B cell (primary cell): ENCODE data around the gene NDRG3. TPM values are rescaled to one million over a fixed set of nuclear protein-coding genes. Genes with fewer than 3 reads are reported as not detected.

Source experiments
- ATAC-seq: fragments of 200-7000 bp; cut with Tn5 transposase; one replicate; pipeline ENCODE4 v1.10.0; 2021; ENCODE audit warnings: low read depth, mild to moderate bottlenecking, moderate number of reproducible peaks, moderate library complexity
- CTCF ChIA-PET: fragments of 350-600 bp; sonication (Branson Sonifier 250); formaldehyde crosslinking; loops from one replicate; lab custom pipeline; 2021; ENCODE audit warnings: antibody characterized with exemption, inconsistent platforms; lab: Charles Lee
- POLR2A ChIA-PET: fragments of 350-600 bp; sonication (Branson Sonifier 250); formaldehyde crosslinking; loops from one replicate; lab custom pipeline; 2021; ENCODE audit warnings: antibody characterized with exemption; lab: Charles Lee
- DNase-seq: peaks from one replicate; pipeline ENCODE4 v3.0.0; 2013
- H2AFZ ChIP-seq: 2 replicates; pipeline ENCODE4 v1.6.1; 2012; ENCODE audit warnings: mild to moderate bottlenecking, low read depth, low read length; ENCODE audit not compliant: insufficient read depth, poor library complexity, severe bottlenecking
- H3K27ac ChIP-seq, 2 donors: 1 replicate in 1 of 2; 2 replicates in 1 of 2; pipeline ENCODE4 v1.5.1; 2012 to 2013; ENCODE audit warnings: low read length in 2 of 2, mild to moderate bottlenecking in 2 of 2, moderate library complexity in 1 of 2
- H3K27me3 ChIP-seq, 4 experiments: fragments of 200-600 bp in 1 of 4; sonication (generic) in 1 of 4; replicated peaks in 1 of 4; 1 replicate in 2 of 4; 2 replicates in 2 of 4; pipeline versions ENCODE4 v1.6.1 to v1.7.0; 2013 to 2016; ENCODE audit warnings: low read length in 3 of 4, mild to moderate bottlenecking in 2 of 4, mixed read lengths in 1 of 4, moderate library complexity in 1 of 4; ENCODE audit not compliant: insufficient read depth in 4 of 4, control insufficient read depth in 3 of 4; ENCODE audit errors: control extremely low read depth in 1 of 4
- H3K36me3 ChIP-seq, 2 experiments: replicated peaks in 1 of 2; 1 replicate in 1 of 2; 2 replicates in 1 of 2; pipeline versions ENCODE4 v1.6.1 to v1.7.1; 2013; ENCODE audit warnings: low read length in 1 of 2; ENCODE audit not compliant: insufficient read depth in 2 of 2, control insufficient read depth in 1 of 2; ENCODE audit errors: control extremely low read depth in 1 of 2, extremely low read depth in 1 of 2
- H3K4me1 ChIP-seq, 2 donors: fragments of 200-600 bp in 1 of 2; sonication (generic) in 1 of 2; 1 replicate in 1 of 2; 2 replicates in 1 of 2; pipeline versions ENCODE4 v1.5.1 to v1.6.1; 2013 to 2017; ENCODE audit warnings: low read length in 2 of 2; ENCODE audit not compliant: control insufficient read depth in 2 of 2, insufficient read depth in 2 of 2
- H3K4me2 ChIP-seq: replicated peaks from 2 replicates; pipeline ENCODE3; 2012; ENCODE audit warnings: mild to moderate bottlenecking, low read depth, low read length; ENCODE audit not compliant: poor library complexity, severe bottlenecking
- H3K4me3 ChIP-seq, 5 experiments: fragments of 200-600 bp in 1 of 5; sonication (generic) in 1 of 5; 1 replicate in 3 of 5; 2 replicates in 2 of 5; pipeline versions ENCODE4 v1.5.1 to v1.7.0; 2011 to 2016; ENCODE audit warnings: low read length in 4 of 5, mild to moderate bottlenecking in 4 of 5, low read depth in 2 of 5, control low read depth in 1 of 5, moderate library complexity in 1 of 5; ENCODE audit not compliant: insufficient read depth in 1 of 5; ENCODE audit errors: control extremely low read depth in 1 of 5, extremely low read depth in 1 of 5
- H3K79me2 ChIP-seq: fragments of 200-600 bp; sonication (generic); one replicate; pipeline ENCODE4 v1.6.0; 2016; ENCODE audit warnings: low read length; ENCODE audit not compliant: control insufficient read depth, insufficient read depth
- H3K9ac ChIP-seq: fragments of 200-600 bp; sonication (generic); 2 replicates; pipeline ENCODE4 v1.6.1; 2017; ENCODE audit warnings: mild to moderate bottlenecking, low read length, moderate library complexity
- H3K9me3 ChIP-seq, 3 donors: one replicate each; pipeline versions ENCODE4 v1.6.1 to v1.7.1; 2013; ENCODE audit warnings: low read length in 2 of 3; ENCODE audit not compliant: control insufficient read depth in 2 of 3, insufficient read depth in 1 of 3; ENCODE audit errors: control extremely low read depth in 1 of 3
- H4K20me1 ChIP-seq: 2 replicates; pipeline ENCODE4 v1.6.0; 2012; ENCODE audit warnings: mild to moderate bottlenecking, low read length; ENCODE audit not compliant: insufficient read depth, control insufficient read depth, poor library complexity, severe bottlenecking
- H3K27ac Mint-ChIP-seq: one replicate; pipeline ENCODE4 v1.8.0; 2021; ENCODE audit warnings: mixed read lengths
- H3K27me3 Mint-ChIP-seq: one replicate; pipeline ENCODE4 v1.8.0; 2021; ENCODE audit warnings: mixed read lengths
- H3K4me1 Mint-ChIP-seq: one replicate; pipeline ENCODE4 v1.8.0; 2021; ENCODE audit warnings: mixed read lengths
- H3K4me3 Mint-ChIP-seq: one replicate; pipeline ENCODE4 v1.8.0; 2021; ENCODE audit warnings: mixed read lengths
- H3K9me3 Mint-ChIP-seq: one replicate; pipeline ENCODE4 v1.8.0; 2022; ENCODE audit warnings: mixed read lengths; ENCODE audit not compliant: insufficient read depth
- EZH2 ChIP-seq: IDR thresholded peaks from 2 replicates; pipeline ENCODE4 v1.6.1; 2012; ENCODE audit warnings: borderline replicate concordance, low read depth, mild to moderate bottlenecking, moderate library complexity, low read length; ENCODE audit not compliant: insufficient read depth, poor library complexity, severe bottlenecking
- WGBS: methylation state at CpG from one replicate; pipeline ENCODE4 v1.1.5; 2013; ENCODE audit warnings: missing lambda C conversion rate; ENCODE audit not compliant: insufficient coverage; 5-methylcytosine and 5-hydroxymethylcytosine counted together
- intact Hi-C: fragments of 100-400 bp; cut with micrococcal nuclease; formaldehyde crosslinking; loops from one replicate; pipeline ENCODE4 v1.10.0; 2022
- polyA plus RNA-seq: library from polyadenylated mRNA; depleted of rRNA; stranded (reverse); fragments of >200 nt; gene quantifications from 2 replicates; pipeline ENCODE4 v1.2.3, GENCODE V29; 2012
- total RNA-seq, 2 donors: library from RNA; stranded (reverse); fragments of 120-200 nt in 1 of 2; gene quantifications; 1 replicate in 1 of 2; 2 replicates in 1 of 2; pipeline versions ENCODE4 v1.2.3 to v1.2.4, GENCODE V29; 2013 to 2022
- TF ChIP-seq, protein P1 (sequence below): fragments of 200-600 bp; IDR thresholded peaks from one replicate; pipeline ENCODE4 v1.8.0; 2022; ENCODE audit warnings: antibody characterized with exemption, mild to moderate bottlenecking

Gene NDRG3
- total and polyA plus RNA-seq, 2 donors (not counting 1 experiment from before 2014, with no cell fraction given), result 15.7 to 26.1 TPM

DNA sequence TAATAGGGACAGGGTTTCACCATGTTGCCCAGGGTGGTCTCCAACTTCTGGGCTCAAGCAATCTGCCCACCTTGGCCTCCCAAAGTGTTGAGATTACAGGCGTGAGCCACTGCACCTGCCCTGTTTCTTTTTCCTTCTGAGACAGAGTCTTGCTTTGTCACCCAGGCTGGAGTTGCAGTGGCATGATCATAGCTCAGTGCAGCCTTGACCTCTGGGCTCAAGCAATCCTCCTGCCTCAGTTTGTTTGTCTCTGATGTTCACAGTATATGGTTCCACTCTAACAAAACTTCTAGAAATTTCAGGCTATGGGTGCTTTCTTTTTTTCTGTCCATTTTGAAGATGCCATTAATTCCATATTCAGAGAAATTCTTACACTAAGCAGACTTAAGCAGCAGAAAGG lies 33.1 kb downstream of the NDRG3 start:
- Histone ChIP-seq H3K9me3 (no peaks in the 10 kb centered on the region), H3K36me3 (no peaks in the 10 kb centered on the region), H3K27me3 (no peaks in the 10 kb centered on the region), H3K4me2 (no peak overlapping the region), H4K20me1 (no peaks in the 10 kb centered on the region), H3K9ac (no peak overlapping the region), H3K4me1 (no peaks in the 10 kb centered on the region), H3K27ac (no peak overlapping the region), H2AFZ (no peak overlapping the region), H3K4me3 (no peak overlapping the region), H3K79me2 (no peaks in the 10 kb centered on the region)
- no peak for TF ChIP-seq EZH2
- TF ChIP-seq, protein P1, sequence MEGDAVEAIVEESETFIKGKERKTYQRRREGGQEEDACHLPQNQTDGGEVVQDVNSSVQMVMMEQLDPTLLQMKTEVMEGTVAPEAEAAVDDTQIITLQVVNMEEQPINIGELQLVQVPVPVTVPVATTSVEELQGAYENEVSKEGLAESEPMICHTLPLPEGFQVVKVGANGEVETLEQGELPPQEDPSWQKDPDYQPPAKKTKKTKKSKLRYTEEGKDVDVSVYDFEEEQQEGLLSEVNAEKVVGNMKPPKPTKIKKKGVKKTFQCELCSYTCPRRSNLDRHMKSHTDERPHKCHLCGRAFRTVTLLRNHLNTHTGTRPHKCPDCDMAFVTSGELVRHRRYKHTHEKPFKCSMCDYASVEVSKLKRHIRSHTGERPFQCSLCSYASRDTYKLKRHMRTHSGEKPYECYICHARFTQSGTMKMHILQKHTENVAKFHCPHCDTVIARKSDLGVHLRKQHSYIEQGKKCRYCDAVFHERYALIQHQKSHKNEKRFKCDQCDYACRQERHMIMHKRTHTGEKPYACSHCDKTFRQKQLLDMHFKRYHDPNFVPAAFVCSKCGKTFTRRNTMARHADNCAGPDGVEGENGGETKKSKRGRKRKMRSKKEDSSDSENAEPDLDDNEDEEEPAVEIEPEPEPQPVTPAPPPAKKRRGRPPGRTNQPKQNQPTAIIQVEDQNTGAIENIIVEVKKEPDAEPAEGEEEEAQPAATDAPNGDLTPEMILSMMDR, result no peak
- ChIA-PET POLR2A (interaction anchor here (0.7 kb wide), 1 partner anchor 1250 kb away, joined by 3 read pairs; no protein-coding TSS in a partner anchor), CTCF (no interaction called here)
- intact Hi-C loops, result no loop called here
- Mint-ChIP-seq H3K9me3 (no peaks in the 10 kb centered on the region), H3K27ac (no peak overlapping the region), H3K4me3 (no peak overlapping the region), H3K27me3 (no peaks in the 10 kb centered on the region), H3K4me1 (no peaks in the 10 kb centered on the region)
- no peak for ATAC-seq
- WGBS, result 93% methylated on average over 1 of the region's 1 CpG
- no peak for DNase-seq

DNA sequence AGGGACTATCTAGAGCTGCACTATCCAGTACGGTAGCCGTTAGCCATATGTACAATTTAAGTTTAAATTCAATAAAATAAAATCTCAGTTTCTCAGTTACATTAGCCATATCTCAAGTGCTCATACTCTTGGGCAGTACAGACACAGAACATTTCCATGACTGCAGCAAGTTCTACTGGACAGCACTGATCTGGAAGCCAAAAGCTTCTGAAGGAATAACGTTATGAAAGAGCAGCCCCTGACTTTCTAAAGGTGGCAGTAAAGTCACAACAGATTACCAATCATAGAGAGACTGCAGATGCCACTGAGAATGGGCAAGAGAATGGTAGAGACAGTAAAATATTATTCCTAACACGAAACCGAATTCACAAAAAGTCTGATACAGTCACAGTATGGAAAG lies 36.8 kb downstream of the NDRG3 start:
- Histone ChIP-seq H3K9ac (no peak overlapping the region), H3K79me2 (no peaks in the 10 kb centered on the region), H3K36me3 (peaks cover 3 to 9% of the 10 kb centered on the region in 2 experiments), H3K4me2 (no peak overlapping the region), H3K4me1 (no peaks in the 10 kb centered on the region), H3K27me3 (no peaks in the 10 kb centered on the region), H2AFZ (no peak overlapping the region), H3K4me3 (no peak overlapping the region), H3K9me3 (no peaks in the 10 kb centered on the region), H4K20me1 (no peaks in the 10 kb centered on the region), H3K27ac (no peak overlapping the region)
- intact Hi-C loops, result no loop called here
- WGBS, result 100% methylated on average over 4 of the region's 5 CpGs
- H3K27ac Mint-ChIP-seq, result no peak overlapping the region
- H3K4me1 Mint-ChIP-seq, result no peaks in the 10 kb centered on the region
- no peak overlapping the region for H3K4me3 Mint-ChIP-seq
- TF ChIP-seq, protein P1, result no peak
- TF ChIP-seq EZH2, result no peak
- CTCF ChIA-PET, result no interaction called here
- ATAC-seq (no peak), DNase-seq (no peak)
- no peaks in the 10 kb centered on the region for H3K9me3 Mint-ChIP-seq
- H3K27me3 Mint-ChIP-seq, result no peaks in the 10 kb centered on the region
- POLR2A ChIA-PET, result no interaction called here
